ENCODE data around the gene SYNE3. TPM values are rescaled to one million over a fixed set of nuclear protein-coding genes. Genes with fewer than 3 reads are reported as not detected.

Gene SYNE3
- total RNA-seq, 1 donor from 2014 or later = 5.3 TPM

GRCh38 chr14:95481391-95482022 lies 34.9 kb downstream of the SYNE3 start:
- Histone ChIP-seq H3K27me3 (ENCODE audit: control insufficient read depth, insufficient read depth, low read length) (no peaks in the 10 kb centered on the region), H3K36me3 (ENCODE audit: control insufficient read depth, insufficient read depth, low read length) (no peaks in the 10 kb centered on the region), H3K4me3 (ENCODE audit: low read depth, low read length) (no peak overlapping the region)
- no peak for TF ChIP-seq CTCF (IDR thresholded peaks at IDR 0.05; ENCODE audit: insufficient read depth, low read length, severe bottlenecking)
- FAIRE-seq (no peak), DNase-seq (ENCODE audit: low read depth) (no peak)

- TF ChIP-seq CTCF (IDR thresholded peaks at IDR 0.05; ENCODE audit: insufficient read depth, low read length, severe bottlenecking) = no peak
- no peak for FAIRE-seq
- Histone ChIP-seq H3K4me3 (ENCODE audit: low read depth, low read length) (no peak overlapping the region), H3K27me3 (ENCODE audit: control insufficient read depth, insufficient read depth, low read length) (no peaks in the 10 kb centered on the region), H3K36me3 (ENCODE audit: control insufficient read depth, insufficient read depth, low read length) (no peaks in the 10 kb centered on the region)
- DNase-seq (ENCODE audit: low read depth) = no peak
Measured at GRCh38 chr14:95480887-95481226, 35.6 kb downstream of the SYNE3 start.

GRCh38 chr14:95480109-95480886 lies 36.2 kb downstream of the SYNE3 start:
- no peak for FAIRE-seq
- DNase-seq (ENCODE audit: low read depth) = no peak
- Histone ChIP-seq H3K4me3 (ENCODE audit: low read depth, low read length) (no peak overlapping the region), H3K27me3 (ENCODE audit: control insufficient read depth, insufficient read depth, low read length) (no peaks in the 10 kb centered on the region), H3K36me3 (ENCODE audit: control insufficient read depth, insufficient read depth, low read length) (no peaks in the 10 kb centered on the region)
- no peak for TF ChIP-seq CTCF (IDR thresholded peaks at IDR 0.05; ENCODE audit: insufficient read depth, low read length, severe bottlenecking)

- no peak for TF ChIP-seq CTCF (IDR thresholded peaks at IDR 0.05; ENCODE audit: insufficient read depth, low read length, severe bottlenecking)
- FAIRE-seq = no peak
- no peak overlapping the region for H3K4me3 ChIP-seq (ENCODE audit: low read depth, low read length)
- H3K27me3 ChIP-seq (ENCODE audit: control insufficient read depth, insufficient read depth, low read length) = no peaks in the 10 kb centered on the region
- no peaks in the 10 kb centered on the region for H3K36me3 ChIP-seq (ENCODE audit: control insufficient read depth, insufficient read depth, low read length)
- DNase-seq (ENCODE audit: low read depth) = no peak
Measured at GRCh38 chr14:95479494-95479893, 37.0 kb downstream of the SYNE3 start.

GRCh38 chr14:95478818-95479217 lies 37.6 kb downstream of the SYNE3 start:
- H3K4me3 ChIP-seq (ENCODE audit: low read depth, low read length) = no peak overlapping the region
- TF ChIP-seq CTCF (IDR thresholded peaks at IDR 0.05; ENCODE audit: insufficient read depth, low read length, severe bottlenecking) = no peak
- H3K36me3 ChIP-seq (ENCODE audit: control insufficient read depth, insufficient read depth, low read length) = no peaks in the 10 kb centered on the region
- FAIRE-seq (no peak), DNase-seq (ENCODE audit: low read depth) (no peak)
- H3K27me3 ChIP-seq (ENCODE audit: control insufficient read depth, insufficient read depth, low read length) = no peaks in the 10 kb centered on the region

Measured in bronchial epithelial cell (primary cell).